HT1080 (cell line): ENCODE measurements around the gene SLC34A1. TPM values are rescaled to one million over a fixed set of nuclear protein-coding genes. Genes with fewer than 3 reads are reported as not detected.
"Not testable (repeated sequence)": the region's sequence is repeated elsewhere in the genome, so short reads cannot be mapped to it uniquely, and the experiment has no call there.

Experiments used
- DNase-seq: peaks from one replicate; pipeline ENCODE4 v3.0.0-alpha.2; 2015; ENCODE audit warnings: low read depth
- total RNA-seq: library from RNA; depleted of rRNA; stranded (reverse); fragments of >200 nt; shearing (Covaris generic); gene quantifications from 2 replicates; pipeline ENCODE4 v1.2.3, GENCODE V29; 2014

The SLC34A1 gene
- total RNA-seq, 1 experiment from 2014 or later = 0.34 TPM

DNA sequence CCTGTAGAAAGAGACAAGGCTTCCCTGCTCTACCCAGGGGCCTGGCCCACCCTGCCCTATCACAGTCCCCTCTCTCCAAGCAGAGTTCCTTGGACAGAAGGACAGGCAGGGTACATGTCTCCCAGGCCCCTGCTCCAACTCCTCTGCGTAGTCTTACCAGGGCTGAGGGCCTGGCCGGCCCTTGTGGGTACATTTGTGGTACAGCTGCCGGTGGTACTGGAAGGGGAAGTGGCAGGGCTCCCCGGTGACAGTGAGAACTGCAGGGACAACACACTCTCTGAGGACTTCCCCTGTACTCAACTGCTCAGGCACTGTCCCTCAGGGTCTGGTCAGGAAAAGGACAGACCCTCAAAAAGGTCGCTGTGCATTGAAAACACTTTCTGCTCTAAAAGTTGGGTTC, 21.6 kb downstream of the SLC34A1 start:
- no peak for DNase-seq

DNA sequence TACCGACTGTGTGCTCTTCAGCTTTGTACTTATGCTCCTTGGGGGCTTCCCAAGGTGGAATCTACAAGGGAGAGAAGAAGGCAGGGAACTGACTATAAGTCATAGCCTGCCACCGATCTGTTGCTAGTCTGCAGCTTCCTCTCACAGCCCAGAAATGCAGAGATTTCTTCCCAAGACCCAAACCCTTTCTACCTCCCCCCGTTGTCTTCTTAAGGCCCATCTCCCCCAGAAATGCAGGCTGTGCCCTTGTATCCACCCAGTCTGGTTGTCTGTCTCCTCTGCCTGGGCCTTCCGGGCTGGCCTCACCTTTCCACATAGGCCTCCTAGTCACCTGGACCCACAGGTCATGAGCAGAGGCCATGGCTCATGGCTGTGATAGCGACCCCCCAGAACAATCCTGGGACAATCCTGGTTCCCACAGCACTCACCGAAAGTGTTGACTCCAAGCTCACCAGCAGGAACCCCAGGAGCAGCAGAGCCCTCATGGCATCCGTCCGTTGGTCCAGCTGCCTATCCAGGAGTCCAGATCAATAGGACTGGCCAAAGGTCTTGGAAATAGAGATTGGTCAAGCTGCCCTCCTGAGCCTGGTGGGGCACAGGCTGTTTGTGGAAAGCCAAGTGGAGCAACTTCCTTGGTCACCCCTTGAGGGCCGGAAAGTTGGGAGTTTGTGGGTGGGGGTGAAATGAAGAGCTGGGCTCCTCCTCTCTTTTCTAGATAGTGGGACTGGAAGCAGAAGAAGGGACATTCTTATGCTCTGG, 25.0 kb downstream of the SLC34A1 start, which contains the start of gene F12:
Gene F12, minus strand, starts transcription at position 522 of the 759 bp plus-strand sequence. Its CDS starts 37 bp downstream, at position 485.
- no peak for DNase-seq

DNA sequence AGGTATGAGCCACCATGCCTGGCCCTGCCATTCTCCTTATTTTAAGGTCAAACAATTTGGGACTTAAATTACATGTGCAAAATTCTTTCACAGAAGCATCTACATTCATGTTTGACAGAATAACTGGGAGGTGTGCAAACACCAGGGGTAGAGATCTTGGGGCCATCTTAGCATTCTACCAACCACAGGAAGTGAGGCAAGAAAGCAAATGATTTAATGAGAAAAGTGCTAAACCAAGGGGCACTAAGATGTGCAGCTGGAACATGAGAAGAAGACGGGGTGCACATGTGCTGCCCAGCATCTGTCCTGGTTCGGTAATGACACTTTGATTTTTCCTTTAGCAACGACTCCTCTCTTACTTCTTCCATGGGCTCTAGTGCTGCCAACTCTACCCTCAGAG, 26.3 kb downstream of the SLC34A1 start:
- DNase-seq = no peak

DNA sequence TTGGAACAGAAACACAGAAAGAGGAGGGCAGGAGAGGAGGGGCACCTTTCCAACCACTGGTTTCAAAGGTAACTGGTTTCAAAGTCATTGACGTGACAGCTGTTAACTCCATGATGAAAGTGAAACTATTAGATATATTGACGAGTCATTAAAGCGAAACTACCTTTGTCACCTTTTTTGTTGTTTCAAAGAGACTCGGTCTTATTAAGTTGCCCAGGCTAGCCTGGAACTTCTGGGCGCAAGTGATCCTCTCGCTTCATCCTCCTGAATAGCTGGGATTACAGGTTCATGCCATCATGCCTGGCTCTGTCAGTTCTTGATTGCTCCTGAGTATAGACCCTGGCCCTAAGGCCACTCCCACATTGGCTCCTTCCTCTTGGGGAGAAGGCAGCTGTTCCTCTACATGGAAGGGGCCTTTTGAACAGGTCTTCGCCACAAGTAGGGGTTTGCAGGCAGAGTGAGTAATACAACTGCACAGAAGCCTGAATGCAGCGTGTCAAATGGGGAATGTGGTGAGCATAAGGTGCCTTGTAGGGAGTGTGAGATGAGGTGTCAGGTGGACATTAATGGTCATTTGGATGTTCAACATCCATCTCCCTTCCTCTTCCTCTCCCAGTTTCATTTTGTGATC, 28.5 kb downstream of the SLC34A1 start:
- no peak for DNase-seq

DNA sequence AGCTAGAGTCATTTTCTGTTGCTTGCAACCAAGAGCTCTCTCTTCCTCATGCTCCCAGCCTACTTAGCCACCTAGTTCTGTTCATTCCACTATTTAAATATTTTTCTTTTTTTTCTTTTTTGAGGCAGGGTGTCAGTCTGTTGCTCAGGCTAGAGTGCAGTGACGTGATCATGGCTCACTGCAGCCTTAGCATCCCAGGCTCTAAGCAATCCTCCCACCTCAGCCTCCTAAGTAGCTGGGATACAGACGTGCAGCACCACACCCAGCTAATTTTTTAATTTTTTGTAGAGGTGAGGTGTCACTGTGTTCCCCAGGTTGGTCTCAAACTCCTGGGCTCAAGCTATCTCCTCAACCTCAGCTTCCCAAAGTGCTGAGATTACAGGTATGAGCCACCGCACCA, 30.2 kb downstream of the SLC34A1 start:
- DNase-seq = no peak

DNA sequence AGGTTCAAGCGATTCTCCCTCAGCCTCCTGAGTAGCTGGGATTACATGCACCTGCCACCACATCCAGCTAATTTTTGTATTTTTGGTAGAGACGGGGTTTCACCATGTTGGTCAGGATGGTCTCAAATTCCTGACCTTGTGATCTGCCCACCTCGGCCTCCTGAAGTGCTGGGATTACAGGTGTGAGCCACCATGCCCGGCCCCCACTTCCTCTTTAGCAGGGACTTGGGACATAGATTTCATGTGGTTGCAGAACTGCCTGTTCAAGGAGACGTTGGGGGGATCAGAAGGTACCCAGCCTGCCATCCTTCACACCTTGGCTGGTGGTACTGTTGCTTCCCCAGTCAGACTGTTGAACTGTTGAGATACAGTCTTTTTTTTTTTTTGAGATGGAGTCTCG, 32.8 kb downstream of the SLC34A1 start:
- not testable (repeated sequence) for DNase-seq

DNA sequence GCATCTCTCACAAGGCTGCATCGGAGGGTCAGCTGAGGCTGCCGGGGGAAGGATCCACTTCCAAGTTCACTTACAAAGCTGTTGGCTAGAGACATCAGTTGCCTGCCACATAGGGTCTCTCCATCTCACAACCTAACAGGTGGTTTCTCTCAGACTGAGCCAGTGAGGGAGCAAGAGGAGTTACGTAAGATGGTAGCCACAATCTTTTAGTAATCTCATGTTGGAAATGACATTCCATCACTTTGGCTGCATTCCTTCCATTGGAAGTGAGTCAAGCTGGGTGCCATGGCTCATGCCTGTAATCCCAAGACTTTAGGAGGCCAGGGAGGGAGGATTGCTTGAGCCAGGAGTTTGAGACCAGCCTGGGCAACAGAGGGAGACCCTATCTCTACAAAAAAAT, 34.8 kb downstream of the SLC34A1 start:
- DNase-seq = no peak

DNA sequence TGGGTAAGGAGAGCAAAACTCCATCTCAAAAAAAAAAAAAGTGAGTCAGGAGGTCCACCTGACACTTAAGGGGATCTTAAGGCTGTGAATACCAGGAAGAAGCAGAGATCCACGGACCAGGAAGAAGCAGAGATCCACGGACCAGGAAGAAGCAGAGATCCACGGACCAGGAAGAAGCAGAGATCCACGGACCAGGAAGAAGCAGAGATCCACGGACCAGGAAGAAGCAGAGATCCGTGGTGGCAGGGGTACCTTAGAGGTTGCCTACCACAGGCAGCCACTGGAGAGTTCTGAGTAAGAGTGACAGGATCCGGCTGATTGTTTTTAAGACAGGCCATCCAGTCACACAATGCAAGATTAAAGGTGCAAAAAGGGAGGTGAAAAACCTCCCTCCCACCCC, 36.2 kb downstream of the SLC34A1 start:
- DNase-seq = not testable (repeated sequence)

DNA sequence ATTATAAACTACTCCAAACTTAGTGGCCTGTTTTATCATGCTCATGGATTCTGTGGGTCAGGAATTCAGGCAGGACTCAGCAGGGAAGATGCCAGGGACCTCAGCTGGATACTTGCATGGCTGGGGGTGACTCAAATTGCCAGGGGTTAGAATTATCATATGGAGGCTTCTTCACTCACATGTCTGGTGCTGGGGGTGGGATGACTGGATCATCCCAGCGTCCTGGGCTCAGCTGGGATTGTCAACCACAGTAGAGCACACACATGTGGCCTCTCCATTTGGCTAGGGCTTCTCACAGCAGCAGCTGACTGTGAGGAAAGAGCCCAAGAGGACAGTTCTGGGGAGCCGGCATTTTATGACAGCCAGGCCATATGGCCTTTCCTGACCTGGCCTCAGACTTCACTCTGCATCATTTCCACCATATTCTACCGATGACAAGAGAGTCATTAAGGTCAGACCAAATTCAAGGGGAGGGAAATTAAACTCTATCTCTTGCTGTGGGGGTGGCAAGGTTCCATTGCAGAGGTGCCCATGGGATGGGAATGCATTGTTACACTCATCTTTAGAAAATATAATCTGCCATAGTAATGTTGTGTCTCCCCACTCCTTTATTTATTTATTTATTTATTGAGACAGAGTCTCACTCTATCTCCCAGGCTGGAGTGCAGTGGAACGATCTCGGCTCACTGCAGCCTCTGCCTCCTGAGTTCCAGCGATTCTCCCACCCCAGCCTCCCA, 37.0 kb downstream of the SLC34A1 start:
- no peak for DNase-seq

DNA sequence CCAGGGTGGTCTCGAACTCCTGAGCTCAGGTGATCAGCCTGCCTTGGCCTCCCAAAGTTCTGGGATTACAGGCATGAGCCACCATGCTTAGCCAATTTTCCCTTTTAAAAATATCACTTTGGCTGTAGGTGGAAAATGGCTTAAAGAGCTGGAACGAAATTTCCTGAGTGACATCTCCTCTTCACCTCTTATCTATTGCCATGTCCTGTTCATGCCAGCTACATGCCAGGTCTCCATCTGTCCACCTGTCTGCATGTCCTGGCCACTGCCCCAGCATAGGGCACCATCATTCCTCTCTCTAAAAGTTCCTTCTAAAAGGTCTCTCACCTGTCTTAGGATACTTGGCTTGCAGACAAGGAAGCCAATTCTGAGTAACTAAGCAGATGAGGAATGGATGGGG, 39.4 kb downstream of the SLC34A1 start:
- DNase-seq = no peak

DNA sequence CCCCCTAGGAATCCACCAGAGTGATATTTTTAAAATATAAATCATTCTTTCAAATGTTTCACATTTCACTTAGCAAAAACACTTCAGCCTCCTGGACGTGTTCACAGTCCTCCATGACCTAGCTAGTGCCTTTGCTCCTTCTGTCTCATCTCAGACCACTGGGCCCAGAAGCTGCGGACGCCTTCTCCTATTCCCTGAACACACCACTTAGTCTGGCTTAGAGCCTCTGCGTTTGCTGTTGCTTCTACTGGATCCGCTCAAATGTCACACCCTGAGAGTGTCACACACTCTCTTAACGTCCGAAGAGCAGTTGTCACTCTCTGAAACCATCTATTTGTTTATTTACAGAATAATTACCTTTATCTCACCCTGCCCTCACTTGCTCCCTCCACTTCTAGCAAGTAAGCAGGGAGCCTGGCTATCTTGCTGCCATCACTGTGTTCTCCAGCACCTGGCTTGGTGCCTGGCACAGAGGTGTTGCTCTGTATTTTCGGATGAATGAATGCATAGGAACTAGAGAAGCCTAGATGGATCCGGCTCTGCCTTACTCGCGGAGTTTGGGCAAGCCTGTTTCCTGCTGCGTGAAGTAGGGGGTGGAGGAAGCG, 41.1 kb downstream of the SLC34A1 start:
- DNase-seq = no peak

DNA sequence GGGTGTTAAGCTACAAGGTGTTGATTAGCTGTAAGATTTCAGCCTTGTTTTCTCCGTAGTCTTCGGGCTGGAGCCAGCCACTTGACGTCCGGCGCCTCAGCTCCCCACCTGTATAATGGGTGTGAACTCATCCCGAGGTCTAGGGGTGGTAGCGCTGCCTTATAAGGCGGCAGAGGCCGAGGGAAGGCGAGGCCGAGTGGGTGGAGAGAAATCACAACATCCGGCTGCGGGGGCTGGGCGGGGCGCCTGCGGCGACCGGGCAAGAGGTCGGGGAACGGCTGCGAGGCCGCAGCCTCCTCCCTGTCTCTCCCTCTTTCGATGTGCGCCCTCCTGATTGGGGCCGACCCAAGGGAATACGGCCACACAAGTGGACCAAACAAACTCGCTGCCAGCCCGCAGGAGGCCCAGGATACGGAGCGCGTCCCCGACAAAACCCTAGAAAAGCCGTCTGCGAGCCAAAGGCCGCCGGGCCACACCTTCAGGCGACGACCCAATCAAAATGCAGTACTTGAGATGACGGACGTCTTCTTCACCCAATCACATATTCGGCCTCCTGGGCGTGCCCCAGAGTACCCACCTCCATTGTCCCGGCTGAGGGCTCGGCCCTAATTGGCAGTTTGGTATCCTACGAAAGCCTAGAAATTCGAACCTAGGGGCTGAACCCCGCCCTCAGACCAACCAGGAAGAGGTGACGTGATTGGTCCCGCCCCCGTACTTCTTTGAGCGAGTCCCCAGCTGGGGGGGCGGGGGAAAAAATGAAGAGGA, 41.7 kb downstream of the SLC34A1 start:
- peak; percentile 100 for DNase-seq

DNA sequence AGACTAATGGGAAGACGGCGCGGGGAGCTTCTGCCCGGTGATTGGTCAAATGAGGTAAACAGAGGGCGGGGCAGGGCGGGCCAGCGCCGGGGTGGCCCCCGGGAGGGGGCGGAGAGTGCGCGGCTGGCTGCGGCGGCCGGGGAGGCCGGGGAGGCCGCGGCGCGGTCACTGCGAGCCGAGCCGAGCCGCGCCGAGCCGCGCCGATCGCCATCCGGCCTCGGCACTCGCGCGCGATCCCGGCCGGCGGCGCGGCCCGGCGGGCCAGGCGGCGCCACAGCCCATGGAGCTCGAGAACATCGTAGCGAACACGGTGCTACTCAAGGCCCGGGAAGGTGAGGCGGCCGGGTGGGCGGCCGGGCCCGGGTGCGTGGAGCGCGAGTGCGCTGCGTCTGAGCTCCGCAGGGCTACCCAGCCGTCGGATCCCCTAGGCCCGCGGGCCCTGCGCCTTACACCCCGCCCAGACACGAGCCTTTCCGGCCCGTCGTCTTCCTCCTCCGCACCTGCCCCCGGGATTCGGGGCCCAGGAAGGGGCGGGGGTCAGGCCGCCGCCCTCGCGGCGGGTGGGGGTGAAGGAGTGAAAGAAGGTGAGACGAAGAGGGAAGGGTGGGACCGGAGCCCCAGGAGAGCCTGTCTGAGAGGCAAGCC, 42.5 kb downstream of the SLC34A1 start, which contains the start of gene GRK6:
Gene GRK6, plus strand, starts transcription at position 111 of the 645 bp plus-strand sequence. Its CDS starts 170 bp downstream, at position 281.
- DNase-seq = no peak

DNA sequence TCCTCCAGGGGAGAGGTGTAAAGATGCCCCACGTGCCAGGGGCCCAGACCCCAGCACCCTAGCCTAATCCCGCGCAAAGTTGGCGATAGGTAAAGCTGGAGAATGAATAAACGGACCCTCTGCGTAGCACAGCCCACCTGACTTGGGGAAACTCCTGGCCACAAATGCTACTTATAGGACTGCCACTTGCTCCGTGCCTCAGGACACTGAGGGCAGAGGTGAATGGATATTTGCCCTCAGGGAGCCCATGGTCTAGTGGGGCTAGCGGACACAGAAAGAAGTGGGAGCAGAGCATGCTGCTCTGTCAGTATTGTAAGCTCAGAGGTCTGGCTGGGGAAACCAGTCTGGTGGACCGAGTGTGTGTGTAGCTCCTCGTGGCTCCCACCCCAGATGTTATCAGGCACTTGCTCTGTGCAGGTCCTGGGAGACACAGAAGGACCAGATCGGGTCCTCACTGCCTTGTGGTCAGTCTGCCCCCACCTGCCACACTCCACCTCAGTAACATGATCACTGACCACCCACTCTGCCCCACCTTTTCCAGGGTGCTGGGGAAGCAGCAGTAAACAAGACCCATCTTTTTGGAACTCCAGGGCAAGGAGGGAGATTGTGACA, 43.1 kb downstream of the SLC34A1 start:
- DNase-seq = no peak

DNA sequence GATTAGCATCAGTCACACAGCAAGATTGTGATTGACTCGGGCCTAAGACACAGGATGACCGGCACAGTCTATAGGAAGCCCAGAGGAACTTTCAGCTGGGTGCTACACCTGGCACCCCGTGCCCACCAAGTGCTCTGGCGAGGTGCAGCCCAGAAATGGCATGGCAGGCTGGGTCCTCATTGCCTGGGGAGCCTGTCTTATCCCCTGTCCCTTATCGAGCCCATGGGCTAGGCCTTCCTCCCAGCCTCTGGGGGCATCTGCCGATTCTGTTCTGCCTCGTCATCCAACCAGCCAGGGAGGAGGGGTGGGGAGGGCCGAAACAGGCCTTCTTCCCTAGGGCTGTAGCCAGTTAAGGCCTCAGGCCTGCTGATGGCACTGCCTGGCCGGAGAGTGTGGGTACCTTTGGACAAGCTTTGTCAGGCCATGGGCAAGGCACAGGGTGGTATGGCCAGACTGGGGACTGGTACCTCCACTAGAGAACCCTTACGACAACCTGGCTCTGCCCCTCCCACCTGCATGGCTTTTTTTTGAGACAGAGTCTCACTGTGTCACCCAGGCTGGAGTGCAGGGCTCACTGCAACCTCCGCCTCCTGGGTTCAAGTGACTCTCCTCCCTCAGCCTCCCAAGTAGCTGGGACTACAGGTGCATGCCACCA, 43.8 kb downstream of the SLC34A1 start:
- DNase-seq = no peak

DNA sequence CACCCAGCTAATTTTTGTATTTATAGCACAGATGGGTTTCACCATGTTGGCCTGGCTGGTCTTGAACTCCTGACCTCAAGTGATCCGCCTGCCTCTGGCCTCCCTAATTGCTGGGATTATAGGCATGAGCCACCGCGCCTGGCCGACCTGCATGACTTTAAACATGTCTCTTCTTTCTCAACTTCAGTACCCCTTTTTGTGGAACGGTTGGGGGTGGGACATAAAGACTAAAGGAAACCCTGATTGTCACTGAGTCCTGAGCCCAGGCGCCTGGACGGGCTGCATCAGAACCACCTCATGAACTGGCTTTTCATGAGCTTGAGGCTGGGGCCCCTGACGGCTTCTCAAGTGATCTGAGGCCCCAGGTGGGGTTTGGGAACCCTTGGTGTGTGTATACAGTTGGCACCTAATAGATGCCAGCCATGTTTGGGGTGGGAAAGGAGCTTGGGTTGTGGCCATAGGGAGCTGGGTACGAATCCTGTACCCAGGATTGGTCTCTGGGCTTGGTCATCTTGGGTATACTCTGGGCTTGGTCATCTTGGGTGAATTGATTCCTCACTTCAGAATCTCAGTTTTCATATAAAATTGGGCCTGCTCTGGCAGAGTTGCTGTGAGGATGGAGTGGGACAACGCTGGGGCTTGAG, 44.5 kb downstream of the SLC34A1 start:
- DNase-seq = no peak

DNA sequence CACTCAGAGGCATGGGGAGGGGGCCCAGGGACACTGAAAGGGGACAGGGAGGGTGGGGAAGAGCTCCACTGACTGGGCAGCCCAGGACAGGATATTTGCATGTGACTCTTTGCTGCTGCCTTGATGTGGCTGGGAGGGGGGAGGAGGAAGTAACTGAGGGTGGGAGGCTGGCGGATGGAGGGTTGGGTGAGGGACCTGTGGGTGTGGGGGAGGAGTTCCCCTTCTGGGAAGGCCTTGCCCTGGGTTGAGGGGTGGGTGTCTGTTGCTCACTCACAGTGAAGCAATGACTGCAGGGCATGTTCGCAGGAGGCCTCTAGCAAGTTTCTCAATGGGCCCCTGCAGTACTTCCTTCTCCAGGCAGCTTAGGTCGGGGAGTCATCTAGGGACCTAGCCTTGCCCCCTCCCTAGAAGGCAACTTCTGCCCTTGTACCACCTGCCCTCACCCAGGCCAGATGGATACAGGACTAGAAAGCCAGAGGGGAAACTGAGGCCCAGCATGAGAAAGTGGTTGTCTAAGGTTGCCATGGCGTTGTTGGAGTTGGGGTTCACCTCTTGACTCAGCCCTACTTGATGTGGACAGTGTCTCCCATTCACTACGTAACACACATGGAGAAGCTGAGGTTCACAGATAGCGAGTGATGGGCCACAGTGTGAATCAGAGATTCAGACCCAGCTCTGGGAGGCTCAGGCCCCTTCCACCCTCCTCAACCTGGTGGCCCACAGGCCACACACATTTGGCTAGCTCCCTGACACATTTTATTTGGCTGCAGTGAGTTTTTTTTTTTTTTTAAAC, 45.2 kb downstream of the SLC34A1 start:
- DNase-seq = no peak
